HUDEP-2 (cell line): ENCODE measurements around the gene PDZD8.
A peak's percentile ranks its signal among the peaks of the same experiment; 100 is the strongest.
"Not testable (repeated sequence)": the region's sequence is repeated elsewhere in the genome, so short reads cannot be mapped to it uniquely, and the experiment has no call there.

Experiments
- DNase-seq, 76 experiments: peaks; one replicate each; lab custom pipeline; 2025; ENCODE audit not compliant: unreplicated experiment in 76 of 76; lab: John Stamatoyannopoulos, UW

PDZD8 gene

DNA sequence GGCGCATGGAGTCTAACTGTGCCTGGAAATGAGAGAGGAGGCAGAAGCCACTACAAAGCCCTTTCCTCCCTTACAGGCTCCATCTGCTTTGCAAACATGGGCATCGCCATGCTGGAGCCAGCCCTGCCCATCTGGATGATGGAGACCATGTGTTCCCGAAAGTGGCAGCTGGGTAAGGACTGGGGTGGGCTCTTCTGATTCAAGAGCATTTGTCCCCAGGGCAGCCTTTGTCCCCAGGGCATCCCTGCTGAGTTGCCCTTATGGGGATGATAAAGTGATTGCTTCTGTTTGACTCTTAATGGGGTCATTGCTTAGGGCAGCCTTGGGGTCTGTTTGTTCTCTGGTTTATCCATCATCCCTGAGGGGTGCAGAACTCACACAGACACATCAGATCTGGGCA, 117.5 kb downstream of the PDZD8 start:
- no peak for DNase-seq

DNA sequence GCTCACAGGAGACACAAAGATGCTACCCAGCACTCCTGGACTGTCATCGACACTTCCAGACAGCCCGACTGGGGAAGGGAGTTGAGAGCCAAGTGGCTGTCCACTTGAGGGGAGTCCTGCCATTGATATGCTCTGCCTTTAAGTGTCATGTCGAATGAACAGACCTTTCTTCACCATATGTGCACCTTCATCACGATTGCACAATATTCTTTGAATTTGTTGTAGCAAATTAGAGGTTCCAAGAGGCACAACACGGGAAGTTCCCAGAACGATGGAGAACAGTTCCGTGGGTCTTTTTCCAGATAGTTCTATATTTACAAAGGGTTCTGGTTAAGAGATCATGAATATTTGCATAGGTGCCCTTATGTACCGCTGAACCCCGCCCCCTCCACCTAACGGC, 118.3 kb downstream of the PDZD8 start:
- DNase-seq = no peak

DNA sequence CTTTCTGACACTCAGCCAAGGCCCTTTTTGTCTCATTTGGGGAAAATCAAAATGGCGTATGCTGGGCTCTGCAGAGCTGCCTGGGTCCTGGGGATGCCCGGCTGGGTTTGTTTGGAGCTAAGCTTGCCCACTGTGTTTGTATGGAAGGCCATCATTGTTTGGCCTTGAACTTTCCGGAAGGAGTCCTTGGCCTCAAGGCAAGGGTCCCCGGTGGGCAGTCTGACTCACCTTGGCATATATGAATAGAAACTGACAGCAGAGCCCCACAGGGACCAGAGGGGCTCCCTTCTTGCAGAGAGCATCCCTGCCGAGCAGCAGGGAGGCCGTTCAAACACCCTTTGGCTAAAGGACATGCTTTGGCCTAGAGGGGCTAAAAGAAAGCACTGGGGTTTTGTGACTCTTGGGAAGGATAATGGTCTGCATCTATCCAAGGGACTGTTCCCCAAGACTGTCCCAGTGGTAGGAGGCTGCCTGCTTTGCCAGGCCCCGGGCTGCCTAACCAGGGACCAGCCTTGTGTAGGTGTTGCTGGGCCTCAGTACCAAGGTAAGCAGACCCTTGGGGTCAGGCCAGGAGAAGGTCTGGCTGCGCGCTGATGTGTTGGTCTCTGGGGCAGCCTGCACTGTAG, 119.3 kb downstream of the PDZD8 start:
- no peak for DNase-seq

DNA sequence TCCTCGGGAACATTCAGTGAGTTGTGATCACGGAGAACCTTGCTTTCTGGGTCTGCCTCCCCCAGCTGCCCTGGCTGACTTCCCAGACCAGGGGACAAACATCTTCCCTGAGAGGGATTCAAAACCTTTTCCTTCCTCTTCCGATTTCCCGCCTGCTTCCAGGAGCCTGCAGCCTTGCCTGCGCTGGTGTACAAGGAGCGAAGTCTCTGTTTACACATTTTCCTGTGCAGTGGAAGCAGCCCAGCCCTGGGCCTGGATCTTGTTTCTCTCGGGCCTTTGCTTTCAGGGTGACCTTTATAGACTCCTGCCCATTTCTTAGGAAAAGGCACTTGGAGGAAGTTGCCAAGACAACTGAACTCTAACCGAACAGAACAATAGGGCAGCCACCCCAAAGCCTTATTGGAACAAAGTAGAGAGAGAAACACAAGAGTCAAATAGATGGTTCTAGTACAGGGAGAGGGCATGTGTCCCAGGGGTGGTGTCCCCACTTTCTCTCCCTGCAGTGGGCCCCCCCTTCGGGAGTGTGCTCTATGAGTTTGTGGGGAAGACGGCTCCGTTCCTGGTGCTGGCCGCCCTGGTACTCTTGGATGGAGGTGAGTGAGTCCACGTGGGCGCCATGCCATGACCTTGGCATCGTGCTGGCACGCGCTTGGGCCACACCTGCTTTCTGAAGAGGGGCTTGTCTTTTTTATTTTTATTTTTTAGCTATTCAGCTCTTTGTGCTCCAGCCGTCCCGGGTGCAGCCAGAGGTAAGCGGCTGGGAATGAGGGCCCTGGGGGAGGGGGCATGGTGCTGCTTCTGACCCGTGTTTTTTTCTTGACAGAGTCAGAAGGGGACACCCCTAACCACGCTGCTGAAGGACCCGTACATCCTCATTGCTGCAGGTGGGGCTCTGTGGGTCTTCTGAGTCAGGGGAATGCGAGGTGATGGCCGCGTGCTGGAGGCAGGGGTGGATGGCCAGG, 120.2 kb downstream of the PDZD8 start:
- no peak for DNase-seq

DNA sequence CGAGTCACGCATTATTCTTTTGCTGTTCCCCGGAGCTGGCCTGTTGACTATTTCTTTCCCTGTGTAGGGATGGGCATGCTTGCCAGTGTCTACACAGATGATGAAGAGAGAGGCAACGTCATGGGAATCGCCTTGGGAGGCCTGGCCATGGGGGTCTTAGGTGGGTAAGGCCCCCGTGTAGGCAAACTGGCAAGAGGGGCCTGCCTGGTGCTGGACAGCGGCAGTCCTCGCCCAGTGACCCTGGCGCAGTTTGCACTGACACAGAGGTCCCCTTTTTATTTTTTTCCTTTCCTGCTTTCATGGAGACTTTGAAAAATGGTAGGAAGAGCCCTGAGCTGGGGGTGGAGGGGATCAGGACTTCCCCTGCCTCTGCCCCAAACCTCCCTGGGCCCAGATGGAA, 120.9 kb downstream of the PDZD8 start:
- no peak for DNase-seq

DNA sequence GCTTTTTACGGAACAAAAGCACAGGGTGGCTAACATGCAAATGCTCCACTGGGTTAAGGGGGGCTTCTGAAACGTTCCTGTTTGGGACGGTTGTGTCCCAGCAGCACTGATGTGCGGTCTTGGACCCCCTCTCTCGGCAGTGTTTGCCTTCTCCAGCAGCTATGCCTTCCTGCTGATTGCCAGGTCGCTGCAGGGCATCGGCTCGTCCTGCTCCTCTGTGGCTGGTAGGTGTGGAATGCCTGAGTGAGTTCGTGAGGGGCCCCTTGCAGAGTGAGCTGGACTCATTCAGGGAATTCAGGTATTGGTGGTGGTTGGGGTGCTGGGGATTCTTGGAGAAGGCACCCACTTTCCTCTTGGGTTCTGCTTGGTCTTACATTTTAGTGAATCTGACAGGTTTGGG, 121.3 kb downstream of the PDZD8 start:
- no peak for DNase-seq

DNA sequence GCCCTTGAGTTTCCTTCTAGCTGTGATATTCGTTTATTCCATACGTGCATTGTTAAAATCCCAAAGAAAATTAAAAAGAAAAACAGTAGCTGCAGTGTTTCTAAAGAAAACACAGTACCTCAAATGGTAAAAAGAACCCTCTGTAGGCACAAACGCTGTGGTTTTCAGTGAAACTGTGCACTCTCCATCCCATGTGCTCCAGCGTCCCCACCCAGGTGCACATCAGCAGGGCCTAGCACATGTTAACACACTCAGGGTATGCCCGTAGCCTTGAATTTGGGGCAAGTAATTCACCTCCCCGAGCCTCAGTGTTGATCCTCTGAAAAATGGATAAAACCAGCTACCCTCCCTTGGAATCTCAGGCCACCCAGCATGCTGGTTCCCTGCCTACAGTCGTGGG, 124.8 kb downstream of the PDZD8 start:
- no peak for DNase-seq

DNA sequence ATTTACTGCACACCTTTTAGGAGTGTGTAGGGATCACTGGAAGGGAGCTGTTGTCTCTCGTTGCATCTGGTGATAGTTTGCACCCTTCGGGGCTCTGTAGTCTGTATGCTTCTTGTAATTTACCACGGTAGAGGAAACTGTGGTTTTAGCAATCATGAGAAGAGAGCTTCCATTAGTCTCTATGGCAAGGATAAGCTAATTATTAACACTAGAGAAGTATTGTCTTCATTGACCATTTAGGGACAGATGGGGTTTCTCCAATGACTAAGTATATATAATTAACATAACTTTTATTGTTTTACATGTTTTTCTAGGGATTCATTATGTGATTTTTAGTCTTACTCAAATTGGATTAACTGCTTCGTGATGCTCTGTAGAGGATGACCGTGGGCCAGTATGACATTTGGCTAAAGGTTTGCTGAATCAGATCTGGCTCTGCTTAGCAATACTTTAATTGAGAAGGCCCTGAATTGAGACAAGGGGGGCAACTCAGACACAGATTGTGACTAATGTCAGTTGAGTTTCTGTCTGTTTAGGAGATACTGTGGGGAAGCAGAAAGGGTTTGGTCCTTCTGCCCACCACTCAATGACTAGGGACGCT, 125.6 kb downstream of the PDZD8 start:
- no peak for DNase-seq

DNA sequence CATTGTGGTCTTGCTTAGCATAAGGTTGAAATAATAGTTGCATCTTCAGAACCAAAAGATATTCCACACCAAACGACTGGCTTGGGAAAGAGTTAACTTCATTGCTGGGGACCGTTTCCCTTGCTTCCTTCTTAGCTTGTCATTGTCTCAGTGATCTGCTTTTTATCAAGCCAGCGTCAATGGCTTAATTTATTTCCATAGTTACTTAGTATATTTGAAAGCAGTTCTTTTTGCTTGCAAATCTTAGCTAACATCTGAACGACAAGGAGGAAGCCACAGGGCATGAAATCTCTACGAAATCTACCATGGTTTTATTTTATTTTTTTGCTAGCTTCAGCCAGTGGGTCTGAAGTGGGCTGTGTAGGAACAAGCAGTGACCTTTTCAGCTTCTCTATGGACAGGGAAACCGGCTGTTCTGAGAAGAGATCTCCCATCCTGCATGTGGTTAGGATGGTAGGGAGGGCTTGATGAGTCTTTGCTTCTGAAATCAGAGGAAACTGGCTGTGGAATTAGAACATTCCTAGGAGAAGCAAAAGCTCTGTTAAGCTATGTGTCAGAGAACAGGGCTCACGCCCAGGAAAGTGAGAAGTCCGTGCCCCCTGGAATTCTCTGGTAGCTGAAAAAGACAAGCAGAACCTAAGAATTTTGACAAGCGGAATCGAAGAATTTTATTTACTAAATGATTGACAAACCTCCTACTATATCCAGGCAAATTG, 126.3 kb downstream of the PDZD8 start:
- DNase-seq = no peak

DNA sequence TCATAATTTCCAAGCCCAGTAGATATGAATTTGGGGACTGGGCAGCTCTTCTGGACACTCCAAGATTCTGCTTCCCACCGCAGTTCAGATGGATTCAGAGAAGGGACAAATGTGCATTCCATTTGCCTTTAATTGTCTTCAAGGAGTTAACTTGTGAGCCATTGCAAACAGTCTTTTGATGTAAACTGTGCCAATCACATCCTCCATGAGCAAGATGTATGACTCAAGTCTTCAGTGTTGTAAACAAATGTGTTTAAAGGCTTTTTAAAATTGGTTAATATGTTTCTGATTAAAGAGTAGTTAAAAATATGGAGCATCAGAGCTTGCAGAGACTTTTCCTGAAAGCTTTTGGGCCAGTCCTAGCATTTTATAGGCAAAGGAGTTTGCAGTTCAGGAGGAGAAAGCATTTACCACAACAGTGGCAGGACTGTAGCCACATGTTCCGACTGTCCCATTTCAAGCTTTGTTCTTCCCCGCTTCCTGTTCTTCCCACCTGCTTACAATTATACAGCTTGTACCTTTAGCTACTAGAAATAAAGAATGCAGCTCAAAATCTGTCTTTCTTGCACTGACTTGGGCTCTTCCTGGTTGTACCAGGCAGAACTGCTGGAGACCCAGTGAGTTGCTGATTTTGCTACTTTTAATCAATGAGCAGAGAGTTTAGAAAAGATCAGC, 128.1 kb downstream of the PDZD8 start:
- no peak for DNase-seq

DNA sequence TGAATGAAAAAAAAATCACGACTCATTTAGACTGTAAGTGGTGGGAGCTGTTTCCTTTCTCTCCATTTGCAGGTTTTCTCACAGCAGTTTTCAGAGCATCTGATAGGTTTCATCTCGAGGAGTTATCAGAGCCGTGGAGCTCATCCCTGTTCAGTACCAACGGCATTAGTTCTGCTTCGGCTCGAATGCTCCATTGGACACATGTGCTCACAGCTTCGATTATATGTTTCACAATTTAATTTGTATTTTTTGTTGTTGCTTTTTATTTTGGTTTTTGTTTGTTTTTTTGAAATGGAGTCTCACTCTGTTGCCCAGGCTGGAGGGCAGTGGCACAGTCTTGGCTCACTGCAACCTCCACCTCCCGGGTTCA, 132.8 kb downstream of the PDZD8 start:
- no peak for DNase-seq

DNA sequence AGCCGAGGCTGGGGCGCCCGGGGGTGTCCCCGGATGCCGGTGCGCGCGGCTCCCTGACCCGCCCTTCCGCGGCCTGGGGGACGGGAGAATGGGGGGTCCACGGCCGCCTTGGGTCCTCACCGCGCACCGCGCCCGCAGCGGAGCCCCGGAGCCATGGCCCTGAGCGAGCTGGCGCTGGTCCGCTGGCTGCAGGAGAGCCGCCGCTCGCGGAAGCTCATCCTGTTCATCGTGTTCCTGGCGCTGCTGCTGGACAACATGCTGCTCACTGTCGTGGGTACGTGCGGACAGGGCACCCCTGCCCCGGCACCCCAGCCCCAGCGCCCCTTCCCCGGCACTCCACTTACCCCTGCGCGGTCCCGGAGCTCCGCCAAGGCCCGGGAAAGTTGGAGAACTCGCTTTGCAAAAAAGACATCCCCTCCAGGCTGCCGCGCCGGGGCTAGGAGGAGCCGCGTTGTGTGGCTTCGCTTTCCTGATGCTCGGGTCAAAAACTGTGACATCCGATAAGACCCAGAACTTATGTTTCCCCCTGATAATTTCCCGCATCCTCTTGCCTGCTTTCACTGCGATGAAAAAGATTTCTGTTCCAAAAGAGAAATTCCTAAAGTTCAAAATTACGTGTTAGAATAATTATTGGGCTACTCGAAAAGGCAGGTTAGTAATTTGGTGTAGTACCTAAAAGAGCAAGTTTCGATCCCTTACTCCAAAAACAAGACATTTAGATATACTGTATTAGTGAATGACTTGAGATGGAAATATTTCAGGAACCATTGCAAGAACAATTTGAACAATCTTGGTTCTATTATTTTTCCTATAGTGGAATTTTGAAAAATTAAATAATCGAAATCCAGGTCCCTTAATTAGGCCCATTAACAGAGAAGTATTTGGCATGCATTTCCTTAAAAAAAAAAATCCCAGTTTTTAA, 133.4 kb downstream of the PDZD8 start:
- DNase-seq = peak in 5 of 76 experiments; percentile 5 to 18 (median 7)

DNA sequence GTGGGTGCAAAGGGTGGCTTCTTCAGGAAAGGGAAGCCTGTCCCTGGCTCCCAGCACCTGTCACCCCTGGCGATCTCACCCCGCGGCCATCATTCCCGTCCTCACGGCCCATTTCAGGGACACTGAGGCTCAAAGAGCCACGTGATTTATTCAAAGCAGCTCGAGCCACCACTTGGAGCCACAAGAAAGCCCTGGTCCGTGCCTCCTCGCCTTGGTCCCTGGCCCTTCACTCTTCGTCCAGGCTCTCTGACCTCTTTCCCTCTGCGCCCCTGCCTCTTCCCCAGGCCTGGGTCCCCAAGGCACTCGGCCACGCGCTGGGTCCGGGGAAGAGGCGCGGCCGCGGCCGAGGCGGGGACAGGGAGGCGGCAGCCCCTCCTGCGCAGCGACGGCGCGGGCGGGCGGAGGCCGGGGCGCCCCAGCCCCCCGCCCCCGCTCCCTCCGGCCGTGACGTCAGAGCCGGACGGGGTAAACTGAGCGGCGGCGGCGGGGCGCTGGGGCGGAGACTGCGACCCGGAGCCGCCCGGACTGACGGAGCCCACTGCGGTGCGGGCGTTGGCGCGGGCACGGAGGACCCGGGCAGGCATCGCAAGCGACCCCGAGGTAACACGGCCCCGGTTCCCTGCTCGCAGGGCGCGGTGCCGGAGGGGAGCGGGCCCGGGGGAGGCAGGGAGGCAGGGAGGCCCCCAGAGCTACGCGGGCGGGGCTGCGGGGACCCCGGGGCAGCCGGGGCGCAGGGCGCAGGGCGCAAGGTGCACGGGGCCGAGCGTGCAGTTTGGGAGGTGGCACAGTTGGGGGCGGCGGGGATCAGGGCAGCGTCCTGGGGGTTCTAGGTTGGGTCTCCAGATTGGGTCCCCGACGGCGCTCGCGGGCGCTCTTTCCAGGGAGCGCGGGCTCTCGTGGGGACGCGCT, 134.4 kb downstream of the PDZD8 start, which contains the start of gene SLC18A2:
Gene SLC18A2, plus strand, starts transcription at position 494 of the 909 bp plus-strand sequence. CDS start 580 bp downstream, outside the sequence.
- DNase-seq = no peak

DNA sequence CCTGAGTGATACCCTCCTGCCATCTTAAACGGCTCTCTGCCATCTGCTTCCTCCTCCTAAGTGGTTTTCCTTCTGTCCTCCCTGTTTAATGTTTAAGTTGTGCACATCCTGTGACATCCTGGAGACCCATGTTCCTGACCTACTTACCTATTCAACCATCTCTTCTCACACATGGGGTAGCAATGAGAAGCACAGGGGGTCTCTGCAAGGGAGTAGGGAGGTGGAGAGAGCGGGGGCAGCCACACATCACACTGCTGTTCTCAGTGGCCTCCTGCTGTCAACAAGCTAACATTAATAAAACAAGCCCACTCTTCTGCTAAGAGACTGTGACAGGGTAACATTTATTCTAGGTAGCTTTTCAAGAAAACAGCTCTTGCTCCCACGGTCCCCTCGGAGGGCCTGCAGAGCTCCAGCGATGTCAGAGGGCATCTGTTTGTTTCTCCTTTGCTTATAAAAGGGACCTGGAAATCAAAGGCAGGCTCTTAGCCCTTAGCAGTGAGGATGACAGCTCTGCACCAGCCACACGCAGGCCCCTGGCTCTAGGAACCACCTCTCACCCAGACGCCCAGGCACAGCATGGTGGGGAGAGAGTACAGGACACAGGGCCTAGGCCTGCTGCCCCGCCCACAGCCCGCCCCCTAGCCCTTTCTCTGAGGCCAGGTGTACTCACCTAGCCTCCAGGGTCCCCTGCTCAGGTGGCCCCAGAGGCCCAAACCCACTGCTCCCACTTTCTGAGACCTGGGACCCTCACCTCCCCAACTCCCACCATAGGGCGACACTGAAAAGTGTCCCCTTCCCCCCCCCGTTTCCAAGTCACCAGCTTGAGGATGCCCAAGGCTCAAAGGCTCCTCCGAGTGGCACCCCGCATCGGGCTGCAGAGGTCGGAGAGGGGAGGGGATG, 135.3 kb downstream of the PDZD8 start:
- no peak for DNase-seq

DNA sequence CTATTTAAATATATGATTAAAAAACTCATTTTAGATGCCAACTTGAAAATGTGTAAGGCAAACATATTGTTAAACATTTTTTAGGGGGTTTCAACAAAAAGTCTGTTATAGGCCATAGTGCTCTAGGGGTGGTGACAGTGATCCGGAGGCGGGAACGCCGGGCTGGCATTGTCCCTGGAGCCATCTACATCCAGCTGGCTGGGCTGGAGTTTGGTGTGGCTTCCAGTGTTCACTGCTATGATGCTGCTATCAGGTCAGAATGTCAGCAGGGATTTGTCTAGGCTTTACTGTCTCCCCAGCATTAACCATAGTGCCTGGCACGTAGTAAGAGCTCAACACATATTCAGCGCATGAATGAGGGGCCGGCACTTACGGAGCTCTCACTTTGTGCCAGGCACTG, 136.2 kb downstream of the PDZD8 start:
- DNase-seq = no peak

DNA sequence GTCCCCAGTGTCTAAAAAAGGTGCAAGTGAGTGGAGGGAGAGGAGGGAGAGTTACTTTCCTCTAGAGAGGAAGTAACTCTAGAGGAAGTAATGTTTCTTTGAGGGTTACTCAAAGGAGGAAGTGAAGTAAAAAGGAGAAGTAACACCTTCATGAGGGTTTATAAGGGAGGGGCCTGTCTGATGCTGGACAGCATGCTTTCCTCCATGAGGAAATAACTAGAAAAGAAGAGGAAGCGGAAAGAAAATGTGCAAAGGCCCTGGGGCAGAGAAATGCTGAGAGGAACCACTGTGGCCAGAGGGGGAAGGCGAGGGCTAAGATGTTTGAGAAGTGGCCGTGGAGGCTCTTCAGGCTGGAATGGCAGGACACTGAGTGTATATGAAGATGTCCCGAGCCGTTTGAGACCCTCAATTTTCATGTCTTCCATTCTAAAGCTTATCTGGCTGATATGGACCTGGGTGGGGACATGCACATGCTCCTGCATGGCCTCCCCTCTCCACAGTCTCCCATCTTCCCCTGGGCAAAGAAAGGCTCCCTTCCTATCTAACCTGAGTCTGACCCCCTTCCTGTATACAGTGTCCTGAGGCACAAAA, 137.7 kb downstream of the PDZD8 start:
- peak in 3 of 76 experiments; percentile 1 to 8 (median 4) for DNase-seq

DNA sequence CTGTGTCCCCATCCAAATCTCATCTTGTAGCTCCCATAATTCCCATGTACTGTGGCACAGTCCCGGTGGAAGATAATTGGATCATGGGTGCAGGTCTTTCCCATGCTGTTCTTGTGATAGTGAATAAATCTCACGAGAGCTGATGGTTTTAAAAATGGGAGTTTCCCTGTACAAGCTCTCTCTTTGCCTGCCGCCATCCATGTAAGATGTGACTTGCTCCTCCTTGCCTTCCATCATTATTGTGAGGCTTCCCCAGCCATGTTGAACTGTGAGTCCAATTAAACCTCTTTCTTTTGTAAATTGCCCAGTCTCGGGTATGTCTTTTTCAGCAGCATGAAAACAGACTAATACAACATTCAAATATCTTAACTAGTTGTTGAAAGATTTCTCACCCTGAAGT, 145.1 kb downstream of the PDZD8 start:
- not testable (repeated sequence) for DNase-seq
